Cardiac fibroblast (primary cell): ENCODE results near the gene UBP1.

Source experiments
- DNase-seq, 2 donors: peaks; one replicate each; pipeline versions ENCODE4 v3.0.0 to v3.0.0-alpha.2; 2010; ENCODE audit warnings: low read depth in 2 of 2
- H3K4me3 ChIP-seq, 2 donors: replicated peaks in 1 of 2; 1 replicate in 1 of 2; 2 replicates in 1 of 2; pipeline ENCODE4 v1.5.1; 2011; ENCODE audit warnings: low read depth in 2 of 2, low read length in 2 of 2, mild to moderate bottlenecking in 2 of 2, moderate library complexity in 1 of 2
- CTCF ChIP-seq: IDR thresholded peaks from one replicate; pipeline ENCODE4 v1.5.1; 2011; ENCODE audit warnings: low read depth, mild to moderate bottlenecking, low read length, inconsistent platforms

UBP1 gene

GRCh38 chr3:33402936-33403335 lies 37.3 kb downstream of the UBP1 start:
- no peak for DNase-seq
- no peak overlapping the region for H3K4me3 ChIP-seq
- TF ChIP-seq CTCF = no peak

- peak in 1 of 2 donors; percentile 45 for DNase-seq
- TF ChIP-seq CTCF = no peak
- H3K4me3 ChIP-seq = no peak overlapping the region
These were observed 38.4 kb downstream of the UBP1 start for GRCh38 chr3:33401781-33402180.

- TF ChIP-seq CTCF = no peak
- no peak overlapping the region for H3K4me3 ChIP-seq
- DNase-seq = no peak
These were observed 41.8 kb downstream of the UBP1 start for GRCh38 chr3:33398410-33398809.

- DNase-seq = no peak
- no peak for TF ChIP-seq CTCF
- no peak overlapping the region for H3K4me3 ChIP-seq
These were observed 44.3 kb downstream of the UBP1 start for GRCh38 chr3:33395900-33396299.

GRCh38 chr3:33394403-33395054 lies 45.7 kb downstream of the UBP1 start:
- H3K4me3 ChIP-seq = no peak overlapping the region
- no peak for TF ChIP-seq CTCF
- no peak for DNase-seq

- H3K4me3 ChIP-seq = no peak overlapping the region
- no peak for TF ChIP-seq CTCF
- peak; percentile 76 to 95 for DNase-seq
These were observed 47.5 kb downstream of the UBP1 start for GRCh38 chr3:33392703-33393125.

- no peak for TF ChIP-seq CTCF
- DNase-seq = no peak
- H3K4me3 ChIP-seq = no peak overlapping the region
These were observed 48.1 kb downstream of the UBP1 start for GRCh38 chr3:33392144-33392543.
